ENCODE results near the gene HINFP.
A peak's percentile ranks its signal among the peaks of the same experiment; 100 is the strongest.
"Not testable (repeated sequence)": the region's sequence is repeated elsewhere in the genome, so short reads cannot be mapped to it uniquely, and the experiment has no call there.

Gene HINFP

GRCh38 chr11:119114351-119114750 is 7.0 kb upstream of the HINFP start:
- in situ Hi-C loops (cut with HindIII; ENCODE audit: low pct_ligation_motif_present, low pct_unique_long_range_greater_than_20kb, low sequenced_read_pairs), result no loop called here

GRCh38 chr11:119115484-119116234 is 5.7 kb upstream of the HINFP start:
- DNase-seq, result no peak
- in situ Hi-C loops (cut with HindIII; ENCODE audit: low pct_ligation_motif_present, low pct_unique_long_range_greater_than_20kb, low sequenced_read_pairs), result no loop called here

More at GRCh38 chr11:119114351-119114750, 7.0 kb upstream of the HINFP start:
- no peak for DNase-seq

GRCh38 chr11:119116235-119116594 is 5.2 kb upstream of the HINFP start:
- no peak for DNase-seq
- in situ Hi-C loops (cut with HindIII; ENCODE audit: low pct_ligation_motif_present, low pct_unique_long_range_greater_than_20kb, low sequenced_read_pairs), result no loop called here

- DNase-seq, result no peak
- in situ Hi-C loops (cut with HindIII; ENCODE audit: low pct_ligation_motif_present, low pct_unique_long_range_greater_than_20kb, low sequenced_read_pairs), result no loop called here
Observed at GRCh38 chr11:119116601-119117000, 4.8 kb upstream of the HINFP start.

- in situ Hi-C loops (cut with HindIII; ENCODE audit: low pct_ligation_motif_present, low pct_unique_long_range_greater_than_20kb, low sequenced_read_pairs), result no loop called here
- DNase-seq, result no peak
Observed at GRCh38 chr11:119117004-119117706, 4.2 kb upstream of the HINFP start.

- DNase-seq, result no peak
- in situ Hi-C loops (cut with HindIII; ENCODE audit: low pct_ligation_motif_present, low pct_unique_long_range_greater_than_20kb, low sequenced_read_pairs), result no loop called here
Observed at GRCh38 chr11:119118227-119118626, 3.2 kb upstream of the HINFP start.

GRCh38 chr11:119118946-119119345 is 2.4 kb upstream of the HINFP start:
- in situ Hi-C loops (cut with HindIII; ENCODE audit: low pct_ligation_motif_present, low pct_unique_long_range_greater_than_20kb, low sequenced_read_pairs), result no loop called here
- no peak for DNase-seq

- no peak for DNase-seq
- in situ Hi-C loops (cut with HindIII; ENCODE audit: low pct_ligation_motif_present, low pct_unique_long_range_greater_than_20kb, low sequenced_read_pairs), result no loop called here
Observed at GRCh38 chr11:119120639-119121007, 757 bp upstream of the HINFP start.

- in situ Hi-C loops (cut with HindIII; ENCODE audit: low pct_ligation_motif_present, low pct_unique_long_range_greater_than_20kb, low sequenced_read_pairs), result no loop called here
Observed at GRCh38 chr11:119121811-119122124, 388 bp downstream of the HINFP start.

GRCh38 chr11:119125821-119126220 is 4.4 kb downstream of the HINFP start:
- no peak for DNase-seq
- in situ Hi-C loops (cut with HindIII; ENCODE audit: low pct_ligation_motif_present, low pct_unique_long_range_greater_than_20kb, low sequenced_read_pairs), result no loop called here

More at GRCh38 chr11:119121811-119122124, 388 bp downstream of the HINFP start:
- no peak for DNase-seq

GRCh38 chr11:119126675-119127268 is 5.4 kb downstream of the HINFP start:
- no peak for DNase-seq
- in situ Hi-C loops (cut with HindIII; ENCODE audit: low pct_ligation_motif_present, low pct_unique_long_range_greater_than_20kb, low sequenced_read_pairs), result no loop called here

- in situ Hi-C loops (cut with HindIII; ENCODE audit: low pct_ligation_motif_present, low pct_unique_long_range_greater_than_20kb, low sequenced_read_pairs), result no loop called here
- DNase-seq, result no peak
Observed at GRCh38 chr11:119130662-119131061, 9.3 kb downstream of the HINFP start.

- in situ Hi-C loops (cut with HindIII; ENCODE audit: low pct_ligation_motif_present, low pct_unique_long_range_greater_than_20kb, low sequenced_read_pairs), result no loop called here
- DNase-seq, result peak; percentile 11
Observed at GRCh38 chr11:119134389-119134978, 13.1 kb downstream of the HINFP start.

- in situ Hi-C loops (cut with HindIII; ENCODE audit: low pct_ligation_motif_present, low pct_unique_long_range_greater_than_20kb, low sequenced_read_pairs); DNase-seq: not testable (repeated sequence)
Observed at GRCh38 chr11:119139276-119139675, 17.9 kb downstream of the HINFP start.

- peak; percentile 70 for DNase-seq
- in situ Hi-C loops (cut with HindIII; ENCODE audit: low pct_ligation_motif_present, low pct_unique_long_range_greater_than_20kb, low sequenced_read_pairs), result no loop called here
Observed at GRCh38 chr11:119144825-119145486, 23.6 kb downstream of the HINFP start.

- in situ Hi-C loops (cut with HindIII; ENCODE audit: low pct_ligation_motif_present, low pct_unique_long_range_greater_than_20kb, low sequenced_read_pairs), result no loop called here
- DNase-seq, result no peak
Observed at GRCh38 chr11:119145551-119145950, 24.2 kb downstream of the HINFP start.

- DNase-seq, result no peak
- in situ Hi-C loops (cut with HindIII; ENCODE audit: low pct_ligation_motif_present, low pct_unique_long_range_greater_than_20kb, low sequenced_read_pairs), result no loop called here
Observed at GRCh38 chr11:119147604-119148333, 26.4 kb downstream of the HINFP start.

GRCh38 chr11:119148720-119149017 is 27.3 kb downstream of the HINFP start:
- no peak for DNase-seq
- in situ Hi-C loops (cut with HindIII; ENCODE audit: low pct_ligation_motif_present, low pct_unique_long_range_greater_than_20kb, low sequenced_read_pairs), result no loop called here

All from ACHN (cell line).